Stimulated activated CD8-positive, alpha-beta memory T cell treated with anti-CD3 and anti-CD28 coated beads, Interleukin-12 subunit alpha, Interleukin-12 subunit beta, amount 100 ng/mL, for 4 hours (primary cell): Measurements from ENCODE around the gene EDNRA.

Experiments
- DNase-seq: peaks from one replicate; pipeline ENCODE4 v3.0.0-alpha.2; 2020; ENCODE audit warnings: low read depth

EDNRA gene

DNA sequence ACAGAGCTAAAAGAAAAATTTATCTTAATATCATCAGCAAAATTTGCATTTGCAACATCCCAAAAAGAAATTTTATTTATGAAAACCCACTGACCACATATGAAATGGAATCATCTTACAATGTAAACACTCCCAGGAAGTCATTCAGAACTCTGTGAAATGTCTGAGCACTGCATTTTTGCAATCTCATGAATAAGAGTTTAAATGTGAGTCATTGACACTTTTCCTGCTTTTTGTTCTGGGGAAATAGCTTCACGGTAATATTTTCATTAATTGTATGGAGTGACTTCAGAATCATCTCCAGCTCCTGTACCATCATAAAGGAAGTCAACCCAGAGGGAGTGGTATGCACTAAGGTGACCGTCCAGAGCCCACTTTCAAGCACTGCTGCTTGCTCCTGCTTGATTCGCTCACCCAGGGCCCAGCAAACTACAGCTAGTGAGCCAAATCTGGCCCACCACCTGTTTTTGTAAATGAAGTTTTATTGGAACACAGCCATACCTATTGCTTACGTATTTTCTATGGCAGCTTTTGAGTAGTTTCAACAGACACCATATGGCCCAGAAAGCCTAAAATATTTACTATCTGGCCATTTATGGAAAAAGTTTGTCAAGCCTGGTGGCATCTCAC lies 17.2 kb downstream of the EDNRA start:
- no peak for DNase-seq

DNA sequence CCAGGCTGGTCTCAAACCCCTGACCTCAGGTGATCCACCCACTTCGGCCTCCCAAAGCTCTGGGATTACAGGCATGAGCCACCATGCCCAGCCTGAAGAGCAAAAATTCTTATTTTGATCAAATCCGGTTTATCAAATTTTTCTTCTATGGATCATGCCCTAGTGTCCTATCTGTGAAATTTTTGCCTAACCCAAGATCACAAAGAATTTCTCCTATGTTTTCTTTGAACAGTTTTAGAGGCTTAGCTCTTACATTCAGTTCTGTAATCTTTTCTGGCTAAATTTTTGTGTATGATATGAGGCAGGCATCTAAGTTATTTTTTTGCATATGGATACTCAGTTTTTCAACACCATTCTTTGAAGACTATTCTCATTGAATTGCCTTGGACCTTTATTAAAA lies 27.4 kb downstream of the EDNRA start:
- DNase-seq, result no peak

DNA sequence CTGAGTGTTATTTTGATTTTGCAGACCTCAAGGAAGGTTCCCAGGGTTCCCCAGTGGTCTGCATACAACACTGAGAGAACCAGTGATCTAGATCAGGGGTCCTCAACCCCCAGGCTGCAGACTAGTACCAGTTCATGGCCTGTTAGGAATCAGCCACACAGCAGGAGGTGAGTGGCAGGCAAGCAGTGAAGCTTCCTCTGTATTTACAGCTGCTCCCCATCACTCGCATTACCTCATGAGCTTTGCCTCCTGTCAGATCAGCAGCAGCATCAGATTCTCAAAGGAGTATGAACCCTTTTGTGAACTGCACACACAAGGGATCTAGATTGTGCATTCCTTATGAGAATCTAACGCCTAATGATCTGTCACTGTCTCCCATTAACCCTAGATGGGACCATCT lies 28.5 kb downstream of the EDNRA start:
- no peak for DNase-seq

DNA sequence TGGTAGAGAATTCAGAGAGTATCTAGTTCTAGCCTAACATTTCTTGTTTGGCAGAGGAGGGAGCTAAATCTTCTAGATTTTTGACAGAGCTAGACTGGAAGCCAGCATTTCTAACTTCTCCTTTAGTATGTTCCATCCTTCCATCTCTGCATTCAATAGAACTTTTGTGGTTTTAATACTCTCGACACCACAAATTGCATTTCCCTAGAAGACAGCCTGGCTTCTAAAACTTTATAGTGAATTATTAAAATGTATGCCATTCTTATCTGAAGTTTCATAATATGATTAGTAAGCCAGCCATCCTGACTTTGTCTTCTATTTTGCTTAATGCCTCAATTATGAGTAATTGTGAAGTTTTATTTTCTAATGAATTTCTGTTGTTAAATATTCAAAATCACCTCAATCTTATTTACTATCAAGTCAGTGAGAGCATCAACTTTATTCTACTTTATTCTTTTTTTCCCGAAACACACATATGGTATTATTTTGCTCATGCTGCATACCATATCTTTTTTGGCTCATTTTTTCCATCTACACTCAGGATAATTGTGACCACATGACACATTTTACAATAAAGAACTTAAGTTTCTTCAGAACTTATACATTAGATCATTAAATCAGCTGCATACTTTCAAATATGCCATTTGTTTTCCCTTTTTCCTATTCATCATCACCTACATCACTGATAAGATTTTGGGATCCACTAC lies 30.2 kb downstream of the EDNRA start:
- no peak for DNase-seq

DNA sequence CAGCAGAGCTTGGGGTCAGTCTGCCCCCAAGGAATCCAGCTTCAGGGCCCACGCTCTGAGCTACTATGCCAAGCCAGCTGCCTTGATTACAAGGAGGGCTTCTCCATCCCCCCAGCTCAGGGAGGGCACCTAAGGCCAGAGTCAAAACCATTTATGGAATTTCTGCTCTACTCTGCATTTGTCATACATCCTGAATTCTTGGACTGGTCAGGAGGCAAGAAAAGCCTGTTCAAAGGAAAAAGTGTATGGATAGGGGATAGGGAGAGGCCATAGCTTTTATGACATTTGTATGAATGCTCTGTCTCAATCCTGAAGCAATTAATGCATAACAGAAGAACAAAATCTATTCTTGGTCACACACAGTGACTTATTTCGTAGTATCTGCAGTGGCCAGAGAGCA lies 32.2 kb downstream of the EDNRA start:
- no peak for DNase-seq

DNA sequence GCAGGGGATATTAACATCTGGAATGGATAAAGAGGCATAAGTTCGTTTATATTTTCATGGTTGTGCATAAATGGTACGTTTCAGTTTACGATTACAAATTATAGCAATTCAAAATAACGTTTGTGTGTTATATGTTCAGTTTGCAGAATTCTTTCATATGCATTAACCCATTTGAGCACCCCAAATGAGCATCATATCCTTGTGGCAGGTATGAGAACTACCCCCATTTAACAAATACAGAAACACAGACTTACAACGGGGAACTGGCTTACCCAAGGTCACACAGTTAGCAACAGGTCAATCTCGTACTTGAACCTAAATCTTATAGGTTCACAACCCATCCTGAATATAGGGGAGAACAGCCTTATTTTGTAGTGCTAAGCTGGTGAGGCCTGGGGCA lies 33.1 kb downstream of the EDNRA start:
- no peak for DNase-seq

DNA sequence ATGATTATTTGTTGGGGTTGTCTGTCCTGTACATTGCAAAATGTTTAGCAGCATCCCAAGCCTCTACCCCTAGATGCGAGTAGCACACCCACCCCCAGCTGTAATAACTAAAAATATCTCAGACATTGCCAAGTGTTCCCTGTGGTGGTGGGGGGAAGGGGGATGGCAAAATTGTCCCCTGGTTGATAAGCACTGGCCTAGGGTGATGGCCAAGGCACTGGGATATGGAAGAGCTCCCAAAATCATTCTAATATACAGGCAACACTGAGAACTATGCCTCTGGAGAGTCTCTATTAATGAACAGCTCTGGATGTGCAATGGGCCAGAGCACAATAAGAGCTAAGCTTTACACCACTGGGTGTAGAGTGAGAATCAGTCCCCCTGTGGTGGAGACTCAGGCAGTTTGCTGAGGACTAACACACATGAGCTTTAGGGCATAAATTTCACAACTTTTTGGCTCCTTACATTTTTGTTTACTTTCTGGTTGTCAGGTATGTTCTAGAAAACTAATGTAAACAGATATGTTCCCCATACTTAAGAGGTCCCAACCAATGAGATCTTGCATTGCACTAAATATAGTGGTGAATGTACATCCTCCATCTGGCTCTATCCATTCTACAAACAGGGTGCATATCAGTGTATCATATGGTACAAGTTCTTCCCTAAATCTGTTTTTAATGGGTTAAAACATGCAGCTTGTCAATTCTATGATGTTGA lies 34.5 kb downstream of the EDNRA start:
- no peak for DNase-seq

DNA sequence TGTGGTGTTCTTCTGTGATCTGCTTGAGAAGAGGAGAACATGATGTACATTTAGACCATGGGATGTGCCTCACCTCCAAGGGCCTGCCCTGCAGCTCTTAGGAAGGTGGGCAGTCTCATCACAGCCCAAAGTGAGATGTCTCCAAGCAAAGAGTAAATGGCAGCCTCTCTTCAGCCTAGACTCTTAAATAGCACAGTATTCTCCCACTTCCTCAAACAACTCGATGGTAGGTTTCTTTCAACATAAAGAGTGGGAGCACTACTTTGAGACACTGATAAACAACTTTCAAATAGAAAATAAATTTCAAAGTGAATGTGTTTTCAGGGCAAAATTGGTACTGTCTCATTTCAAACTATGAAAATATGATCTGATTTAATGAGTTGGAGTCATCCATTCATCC lies 35.2 kb downstream of the EDNRA start:
- no peak for DNase-seq

DNA sequence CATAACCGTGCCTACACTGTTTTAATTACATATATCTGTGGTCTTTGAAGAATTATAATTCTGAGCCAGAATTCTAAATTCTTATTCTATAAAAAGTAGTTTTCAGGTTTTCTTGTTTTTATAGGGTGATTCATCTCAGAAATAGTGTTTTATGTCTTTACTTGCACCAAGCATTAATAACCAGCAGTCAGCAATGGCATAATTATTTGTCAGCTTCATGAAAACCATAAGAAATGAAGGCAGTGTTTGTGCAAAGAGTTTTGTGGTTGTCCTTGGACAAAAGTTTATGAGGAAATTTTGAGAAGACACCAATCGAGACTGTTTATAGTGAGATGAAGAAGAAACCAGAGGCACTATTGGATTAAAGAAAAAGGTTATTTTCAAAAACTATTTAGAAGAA lies 37.2 kb downstream of the EDNRA start:
- DNase-seq, result no peak

DNA sequence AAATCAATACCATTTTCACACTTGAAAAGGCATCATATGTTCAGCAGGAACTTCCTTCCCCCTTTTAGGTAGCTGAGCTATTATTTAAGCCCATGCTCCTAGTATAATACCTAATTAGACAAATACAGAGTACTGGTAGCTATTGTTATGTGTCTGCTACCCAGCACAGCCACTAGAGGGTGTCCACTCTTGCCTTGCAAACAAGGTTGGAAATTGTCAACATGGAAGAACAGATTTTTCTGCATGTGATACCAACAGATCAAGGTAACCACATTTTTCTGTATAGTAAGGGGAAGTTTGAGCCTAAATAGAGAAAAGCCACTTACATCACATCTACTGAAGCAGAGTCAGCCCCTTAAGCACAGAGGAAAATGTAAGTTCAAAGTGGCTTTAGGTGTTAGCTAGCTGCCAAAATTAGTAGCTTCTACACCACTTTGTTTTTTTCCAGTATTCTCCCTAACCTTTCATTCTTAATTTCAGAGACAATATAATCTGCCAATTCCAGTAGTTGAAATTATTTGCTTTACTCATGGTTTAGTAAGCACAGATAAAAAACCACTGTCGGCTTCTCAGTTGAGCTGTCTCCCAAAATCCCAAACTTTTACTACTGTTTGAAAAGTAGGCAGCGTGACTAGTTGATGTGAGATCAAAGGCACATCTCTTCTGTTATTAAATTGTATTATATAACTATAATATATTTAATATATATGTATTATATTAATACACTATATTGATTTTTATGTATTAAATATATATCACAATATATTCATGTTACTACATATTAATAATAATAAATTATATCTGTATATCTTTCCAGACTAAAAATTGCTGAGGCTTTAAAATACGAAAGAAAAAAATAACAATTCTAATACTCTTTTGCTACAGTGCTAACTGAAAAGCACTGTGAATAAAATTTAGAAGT lies 38.2 kb downstream of the EDNRA start:
- DNase-seq, result no peak

DNA sequence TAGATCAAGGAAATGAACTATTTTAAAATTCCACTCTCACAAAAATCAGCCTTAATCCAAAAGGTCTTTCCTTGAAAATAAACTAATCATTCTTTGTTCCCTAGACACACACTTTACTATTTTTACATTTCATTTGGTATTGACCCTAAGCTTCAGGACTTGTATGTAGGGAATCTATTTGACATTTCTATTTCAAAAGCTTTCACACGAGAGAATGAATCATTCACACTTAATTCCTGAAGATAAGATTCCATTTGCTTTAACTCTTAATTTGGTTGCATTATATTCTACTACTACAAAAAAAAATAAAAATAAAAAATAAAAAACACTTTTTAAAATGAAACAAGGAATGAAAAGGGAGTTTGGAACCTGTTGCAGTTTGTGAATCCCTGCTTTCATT lies 43.7 kb downstream of the EDNRA start:
- DNase-seq, result no peak

DNA sequence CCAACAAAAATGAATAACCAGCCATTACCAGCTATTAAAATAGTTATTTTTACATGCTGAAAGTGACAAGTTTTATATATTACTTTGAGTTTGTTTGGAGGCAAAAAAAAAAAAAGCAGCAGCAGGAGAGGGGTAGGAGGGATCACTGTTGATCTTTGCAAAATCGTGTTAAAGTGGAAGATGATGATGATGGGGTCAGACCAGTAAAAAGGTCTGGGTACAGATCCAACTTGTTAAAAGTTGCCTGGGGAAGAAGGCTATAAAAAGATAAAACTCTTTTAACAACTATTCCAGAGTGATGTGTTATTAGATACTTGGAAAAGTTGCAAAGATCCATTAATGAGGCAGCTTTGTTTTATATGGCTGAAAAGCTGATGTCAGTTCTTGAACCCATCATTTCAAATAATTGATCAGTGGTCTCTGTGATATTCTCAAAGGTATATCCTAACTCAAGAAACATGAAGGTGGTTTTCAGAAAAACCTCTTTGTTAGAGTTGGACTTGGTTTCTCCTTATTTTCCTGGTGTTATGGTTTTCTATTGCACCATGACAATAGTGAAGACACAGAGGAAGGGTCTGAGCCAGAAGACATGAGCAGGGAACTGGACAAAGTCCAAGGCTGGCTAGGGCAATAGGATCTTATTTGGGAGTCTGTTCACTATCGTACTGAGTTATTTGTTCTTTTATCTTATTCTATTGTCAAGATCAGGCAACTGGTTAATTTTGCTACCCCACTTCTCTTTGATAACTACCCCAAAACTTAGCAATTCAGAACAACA lies 44.8 kb downstream of the EDNRA start:
- no peak for DNase-seq

DNA sequence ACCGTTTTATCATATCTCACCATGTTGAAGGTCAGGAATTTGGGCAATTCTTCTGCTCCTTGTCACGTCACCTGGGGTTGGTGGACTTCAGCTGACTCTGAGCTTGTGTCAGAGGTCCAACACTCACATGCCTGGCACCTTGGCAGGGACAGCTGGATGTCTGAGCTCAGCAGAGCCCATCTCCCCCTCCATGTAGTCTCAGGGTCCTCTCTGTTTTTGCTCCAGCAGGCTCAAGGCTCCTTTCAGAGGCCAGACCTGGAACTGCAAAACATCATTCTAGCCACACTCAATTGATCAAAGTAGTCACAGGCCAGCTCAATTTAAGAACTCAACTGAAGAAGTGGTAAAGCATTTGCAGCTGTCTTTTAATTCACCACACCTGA lies 45.4 kb downstream of the EDNRA start:
- no peak for DNase-seq

DNA sequence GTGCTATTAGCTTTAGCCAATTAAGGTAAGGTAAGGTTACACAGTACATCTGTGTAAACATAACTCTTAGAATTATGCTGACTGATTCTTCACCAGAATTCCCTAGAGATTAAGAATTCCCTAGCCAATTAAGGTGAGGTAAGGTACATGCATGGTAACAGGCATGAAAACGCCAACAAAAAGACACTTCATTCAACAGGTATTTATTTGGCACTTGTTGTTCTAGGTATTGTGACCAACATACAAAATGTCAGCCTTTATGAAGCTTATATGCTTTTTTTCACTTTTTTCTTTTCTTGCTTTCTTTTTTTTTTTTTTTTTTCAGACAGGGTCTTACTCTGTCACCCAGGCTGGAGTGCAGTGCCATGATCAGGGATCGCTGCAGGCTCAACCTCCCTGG lies 47.2 kb downstream of the EDNRA start:
- DNase-seq, result no peak

DNA sequence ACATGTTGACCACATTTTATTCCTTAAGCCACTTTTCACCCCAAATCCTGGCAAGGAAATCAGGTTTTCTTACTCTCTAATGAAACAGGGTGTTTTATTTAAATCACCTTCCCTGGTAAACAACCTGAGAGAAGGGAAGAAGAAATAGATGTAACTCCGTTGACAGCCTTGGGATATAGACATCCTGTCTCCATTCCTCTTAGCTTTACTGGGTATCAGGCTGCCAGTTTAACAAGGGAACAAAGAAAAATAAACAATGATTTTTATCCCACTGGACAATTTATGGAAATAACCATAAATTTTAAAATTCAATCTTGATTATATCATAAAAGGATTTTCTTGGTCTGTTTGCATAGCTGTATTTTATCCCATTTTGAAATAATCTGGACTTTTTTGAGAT lies 49.2 kb downstream of the EDNRA start:
- DNase-seq, result no peak

DNA sequence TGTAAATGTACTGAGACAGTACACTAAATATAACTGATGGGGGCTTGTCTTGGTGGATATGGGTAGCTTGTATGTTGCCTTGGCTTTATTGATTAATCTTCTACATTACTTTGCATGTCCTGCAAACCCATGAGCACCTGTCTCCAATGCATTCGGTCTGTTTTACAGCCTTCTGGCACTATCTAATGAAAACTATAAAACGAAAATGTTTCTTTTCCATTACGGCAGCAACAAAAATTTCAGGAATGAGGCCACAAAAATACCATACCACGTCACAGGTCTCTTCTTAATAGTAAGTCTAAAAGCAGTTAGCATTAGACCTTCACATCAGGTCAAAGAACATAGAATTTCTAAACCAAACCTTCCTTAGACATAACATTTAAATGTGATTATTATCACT lies 49.8 kb downstream of the EDNRA start:
- no peak for DNase-seq

DNA sequence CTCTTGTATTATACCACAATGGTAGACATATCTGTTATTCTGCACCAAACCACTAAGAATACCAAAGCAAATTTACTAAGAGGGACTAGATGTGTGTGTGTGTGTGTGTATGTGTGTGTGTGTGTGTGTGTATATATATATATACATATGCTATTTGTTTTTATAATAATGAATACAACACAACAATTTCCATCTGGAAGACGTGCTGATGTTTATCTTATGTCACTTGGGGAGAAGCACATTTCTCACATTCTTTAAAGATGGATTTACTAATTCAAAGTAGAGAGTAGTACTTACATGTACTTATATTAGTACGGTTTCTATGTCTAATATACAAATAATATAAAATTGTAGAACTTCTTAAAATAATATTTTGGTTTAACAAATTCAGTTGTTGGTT lies 52.0 kb downstream of the EDNRA start:
- DNase-seq, result no peak

DNA sequence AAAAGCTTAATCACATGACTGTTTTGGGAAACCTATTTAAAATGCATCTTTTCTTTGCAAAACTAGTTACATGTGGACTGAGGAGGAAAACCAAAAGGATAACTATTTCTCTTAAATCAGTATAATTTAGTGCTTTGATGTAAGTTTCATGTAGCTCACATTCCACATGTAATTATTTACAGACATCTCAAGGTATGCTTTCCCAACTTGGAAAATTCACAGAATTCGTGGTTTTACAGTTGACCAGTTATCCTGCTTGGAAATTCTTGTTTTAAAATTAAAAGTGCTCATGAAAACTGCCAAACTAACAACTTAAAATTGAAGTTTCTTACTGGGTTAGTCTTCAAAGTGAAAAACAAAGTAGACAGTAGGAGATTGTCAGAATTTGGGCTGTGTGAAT lies 52.4 kb downstream of the EDNRA start:
- DNase-seq, result no peak

DNA sequence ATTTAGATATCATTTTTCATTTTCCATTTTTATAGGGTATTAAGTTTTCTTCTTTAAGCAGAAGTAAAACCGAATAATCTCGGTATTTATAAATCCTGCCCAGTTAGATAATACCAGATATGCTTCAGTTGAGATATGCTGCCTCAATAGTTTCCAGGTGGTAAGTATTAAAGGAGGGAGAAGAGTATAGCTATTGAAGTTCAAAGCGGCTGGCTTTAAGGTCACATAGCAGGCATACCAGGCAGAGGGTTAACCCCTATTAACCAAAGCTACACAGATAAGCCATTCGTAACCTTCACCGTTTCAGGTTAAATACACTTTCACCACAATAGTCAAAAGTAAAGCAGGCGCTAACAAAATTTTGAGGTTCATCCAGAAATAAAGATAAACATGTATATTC lies 54.2 kb downstream of the EDNRA start:
- no peak for DNase-seq

DNA sequence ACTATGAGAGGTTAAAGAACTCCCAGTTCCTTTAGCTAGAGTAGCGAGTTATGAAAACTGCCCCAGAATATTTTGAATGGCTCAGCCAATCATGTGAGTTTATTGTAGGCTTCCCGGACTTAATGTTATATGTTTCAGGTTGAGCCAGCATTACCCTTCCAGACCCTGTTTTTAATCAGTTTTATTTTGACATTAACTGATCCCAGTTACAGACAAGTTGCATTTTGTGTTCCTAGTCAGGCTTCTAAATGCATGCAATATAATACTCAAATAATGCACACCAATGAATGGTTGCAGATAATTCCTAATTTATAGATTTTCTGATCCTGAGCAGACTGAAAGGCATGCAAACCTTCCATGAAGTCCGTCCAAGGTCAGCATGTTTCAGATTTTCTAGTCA lies 57.8 kb downstream of the EDNRA start:
- DNase-seq, result no peak

DNA sequence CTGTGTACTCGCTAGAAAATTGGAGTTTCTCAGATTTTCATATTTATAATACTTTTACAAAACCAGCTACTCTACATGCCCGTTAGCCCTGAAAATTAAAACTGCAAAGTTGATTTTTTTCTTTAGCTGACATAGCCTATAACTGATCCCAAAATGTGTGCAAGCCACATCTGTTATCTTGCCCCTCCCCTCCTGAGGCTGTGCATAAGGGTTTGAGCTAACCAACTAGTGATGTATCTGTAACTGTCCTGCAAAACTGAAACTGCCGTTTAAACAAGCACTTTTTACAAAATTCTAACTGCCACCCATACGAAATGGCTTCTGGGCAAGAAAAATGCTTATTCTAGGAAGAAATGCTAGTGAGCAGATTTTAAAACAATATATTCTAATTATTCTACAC lies 59.1 kb downstream of the EDNRA start:
- DNase-seq, result no peak
